GM12878 (cell line): Measurements from ENCODE around the gene SMARCB1. TPM values are rescaled to one million over a fixed set of nuclear protein-coding genes. Genes with fewer than 3 reads are reported as not detected.

Source experiments
- ATAC-seq: fragments of 200-7000 bp; cut with Tn5 transposase; 3 replicates; pipeline ENCODE4 v1.9.1; 2020; ENCODE audit warnings: mild to moderate bottlenecking, moderate library complexity
- BruUV-seq: library from RNA; stranded (reverse); fragments of 400-500 nt; replicated peaks from 2 replicates; lab custom pipeline; 2021; lab: Mats Ljungman, UMichigan
- CTCF ChIA-PET: fragments of 300-600 bp; sonication (Branson Sonifier 250); formaldehyde crosslinking; extraction: SDS; loops from one replicate; lab custom pipeline; 2021; ENCODE audit warnings: inconsistent platforms; lab: Yijun Ruan, JAX
- POLR2A ChIA-PET: fragments of 350-600 bp; formaldehyde crosslinking; extraction: SDS; loops from one replicate; lab custom pipeline; 2021; ENCODE audit warnings: inconsistent platforms; lab: Charles Lee
- RAD21 ChIA-PET: fragments of 300-600 bp; sonication (Branson Sonifier 250); formaldehyde crosslinking; loops from one replicate; lab custom pipeline; 2023; ENCODE audit warnings: antibody characterized with exemption; ENCODE audit not compliant: unreplicated experiment; lab: Charles Lee
- SMC1A ChIA-PET: fragments of 300-600 bp; sonication (Branson Sonifier 250); formaldehyde crosslinking; loops from one replicate; lab custom pipeline; 2023; ENCODE audit not compliant: unreplicated experiment, uncharacterized antibody; lab: Charles Lee
- DNase-seq: peaks from one replicate; pipeline ENCODE4 v3.0.0-alpha.2; 2011; ENCODE audit warnings: low read depth, low spot score
- FAIRE-seq: peaks from 3 replicates; lab custom pipeline; 2011; peaks lifted over from hg19 to GRCh38; lab: Jason Lieb, UNC
- H2AFZ ChIP-seq: 2 replicates; pipeline ENCODE4 v1.6.0; 2011; ENCODE audit warnings: low read depth, low read length, control low read depth; ENCODE audit not compliant: control insufficient read depth
- H3K27ac ChIP-seq: 2 replicates; pipeline ENCODE4 v1.5.1; 2011; ENCODE audit warnings: control low read depth; ENCODE audit not compliant: control insufficient read depth, insufficient read depth
- H3K27me3 ChIP-seq, 2 experiments: replicated peaks in 1 of 2; 2 replicates each; pipeline versions ENCODE4 v1.6.0 to v1.6.1; 2011; ENCODE audit warnings: low read length in 1 of 2; ENCODE audit not compliant: control insufficient read depth in 2 of 2, insufficient read depth in 2 of 2
- H3K36me3 ChIP-seq, 2 experiments: 2 replicates each; pipeline ENCODE4 v1.5.1; 2011; ENCODE audit warnings: low read length in 1 of 2; ENCODE audit not compliant: control insufficient read depth in 2 of 2, insufficient read depth in 2 of 2
- H3K4me1 ChIP-seq: 2 replicates; pipeline ENCODE4 v1.6.1; 2011; ENCODE audit warnings: mild to moderate bottlenecking, low read length, moderate library complexity, mixed read lengths; ENCODE audit not compliant: control insufficient read depth, insufficient read depth
- H3K4me2 ChIP-seq: 2 replicates; pipeline ENCODE4 v1.6.0; 2011; ENCODE audit warnings: control low read depth; ENCODE audit not compliant: control insufficient read depth, insufficient read depth
- H3K4me3 ChIP-seq: fragments of 200-600 bp; sonication (generic); 2 replicates; pipeline ENCODE4 v1.5.1; 2016
- H3K79me2 ChIP-seq: 2 replicates; pipeline ENCODE4 v1.6.0; 2011; ENCODE audit warnings: low read length; ENCODE audit not compliant: control insufficient read depth, insufficient read depth
- H3K9ac ChIP-seq: 2 replicates; pipeline ENCODE4 v1.8.0; 2011; ENCODE audit warnings: low read length, control low read depth, mixed read lengths; ENCODE audit not compliant: control insufficient read depth, insufficient read depth
- H3K9me3 ChIP-seq: replicated peaks from 3 replicates; pipeline ENCODE4 v1.5.1; 2011; ENCODE audit warnings: mild to moderate bottlenecking, low read length; ENCODE audit not compliant: control insufficient read depth, insufficient read depth
- H4K20me1 ChIP-seq: 2 replicates; pipeline ENCODE4 v1.6.0; 2011; ENCODE audit not compliant: control insufficient read depth, insufficient read depth
- ETV6 ChIP-seq, 2 experiments: fragments of 450-650 bp in 1 of 2; IDR thresholded peaks in 1 of 2; conservative IDR thresholded peaks in 1 of 2; 2 replicates each; pipeline ENCODE4 v1.6.1; 2014; ENCODE audit warnings: antibody characterized with exemption in 1 of 2, borderline replicate concordance in 1 of 2, low read depth in 1 of 2, mild to moderate bottlenecking in 1 of 2, moderate library complexity in 1 of 2
- IKZF1 ChIP-seq: fragments of 450-650 bp; conservative IDR thresholded peaks from 2 replicates; pipeline ENCODE4 v1.6.1; 2017; ENCODE audit warnings: antibody characterized with exemption, mild to moderate bottlenecking
- NR2F1 ChIP-seq: fragments of 450-650 bp; conservative IDR thresholded peaks from 2 replicates; pipeline ENCODE4 v1.6.1; 2017; ENCODE audit warnings: mild to moderate bottlenecking
- WGBS: methylation state at CpG from one replicate; pipeline ENCODE4 v1.1.6; 2016; ENCODE audit warnings: low lambda C conversion rate; ENCODE audit not compliant: insufficient replicate concordance, insufficient coverage; ENCODE audit errors: missing lambda C conversion rate; 5-methylcytosine and 5-hydroxymethylcytosine counted together
- in situ Hi-C: fragments of 300-500 bp; cut with MboI; formaldehyde crosslinking; loops from 9 replicates; pipeline ENCODE4 v1.14.3; 2018; ENCODE audit warnings: mixed read lengths
- intact Hi-C: fragments of 100-400 bp; cut with micrococcal nuclease; formaldehyde crosslinking; loops from one replicate; pipeline ENCODE4 v1.14.2; 2022; ENCODE audit not compliant: unreplicated experiment
- polyA plus RNA-seq, 11 experiments: library from polyadenylated mRNA; depleted of rRNA in 4 of 11; unstranded in 6 of 11; stranded (reverse) in 5 of 11; fragments of >200 nt; fragmentation: Nextera tagmentation in 4 of 11; fragmentation: Illumina TruSeq in 1 of 11; extraction: Ambion mirVana in 4 of 11; extraction: Trizol in 1 of 11; gene quantifications; 1 replicate in 1 of 11; 2 replicates in 10 of 11; pipeline versions ENCODE4 v1.2.1 to v1.2.3, GENCODE V29; 2011 to 2016; ENCODE audit warnings: inconsistent platforms in 2 of 11, missing spikeins in 2 of 11, low read depth in 1 of 11
- total RNA-seq, 4 experiments: library from RNA; depleted of rRNA in 3 of 4; stranded (reverse); fragments of >200 nt in 3 of 4; fragmentation: Illumina TruSeq in 1 of 4; extraction: Trizol in 1 of 4; gene quantifications; 2 replicates each; pipeline versions ENCODE4 v1.2.1 to v1.2.3, GENCODE V29; 2013 to 2021

The SMARCB1 gene
- total and polyA plus RNA-seq, 10 of the 15 experiments (the other 5 are each of a cell fraction or from before 2014, with no cell fraction given) = 9.1 to 215 (median 183) TPM

GRCh38 chr22:23763954-23764353 lies 22.8 kb upstream of the SMARCB1 start:
- Histone ChIP-seq H2AFZ (no peak overlapping the region; the same call in 1 of the 2 replicates), H3K36me3 (no peaks in the 10 kb centered on the region; a peak in 1 of 4 replicates), H3K4me3 (peak overlapping the region; percentile 56), H3K4me1 (peaks cover 26% of the 10 kb centered on the region), H3K79me2 (peaks cover 24% of the 10 kb centered on the region), H3K27me3 (no peaks in the 10 kb centered on the region), H3K9ac (peak overlapping the region; percentile 10), H4K20me1 (no peaks in the 10 kb centered on the region; the same call in 1 of the 2 replicates), H3K27ac (no peak overlapping the region; the same call in 1 of the 2 replicates), H3K4me2 (peak overlapping the region; percentile 94), H3K9me3 (no peaks in the 10 kb centered on the region)
- SMC1A ChIA-PET = interaction anchor here (2.0 kb wide), 1 partner anchor 10 kb away, joined by 8 read pairs; the partner anchor contains the start of gene VPREB3
- no peak for ATAC-seq
- DNase-seq = no peak
- 0 out of 2 replicates have a peak, but pooled peaks have one; percentile 35 for TF ChIP-seq NR2F1
- no peak for TF ChIP-seq ETV6 (conservative IDR thresholded peaks at IDR 0.05 in 1 of 2, IDR thresholded peaks at IDR 0.05 in 1 of 2; ENCODE audit: borderline replicate concordance in 1 of 2, low read depth in 1 of 2)
- 0 out of 2 replicates have a peak, but pooled peaks have one; percentile 10 for TF ChIP-seq IKZF1
- in situ Hi-C loops (no loop called here), intact Hi-C loops (no loop called here)
- BruUV-seq = no TSS peak
- POLR2A ChIA-PET = interaction anchor here (0.6 to 1.3 kb wide), 4 partner anchors 9 to 122 kb away, joined by 3 to 5 read pairs (median 4); no protein-coding TSS in a partner anchor
- 22% methylated on average over 7 of the region's 7 CpGs for WGBS
- FAIRE-seq = no peak
- CTCF ChIA-PET = interaction anchor here (1.1 kb wide), 1 partner anchor 83 kb away, joined by 3 read pairs; no protein-coding TSS in a partner anchor
- RAD21 ChIA-PET = interaction anchor here (1.4 to 1.5 kb wide), 2 partner anchors 13 to 93 kb away, joined by 3 to 5 read pairs; partner anchors contain the start of genes SLC2A11 and ZNF70
